ENCODE data around the gene MOGAT1.
A peak's percentile ranks its signal among the peaks of the same experiment; 100 is the strongest.

MOGAT1 gene

DNA sequence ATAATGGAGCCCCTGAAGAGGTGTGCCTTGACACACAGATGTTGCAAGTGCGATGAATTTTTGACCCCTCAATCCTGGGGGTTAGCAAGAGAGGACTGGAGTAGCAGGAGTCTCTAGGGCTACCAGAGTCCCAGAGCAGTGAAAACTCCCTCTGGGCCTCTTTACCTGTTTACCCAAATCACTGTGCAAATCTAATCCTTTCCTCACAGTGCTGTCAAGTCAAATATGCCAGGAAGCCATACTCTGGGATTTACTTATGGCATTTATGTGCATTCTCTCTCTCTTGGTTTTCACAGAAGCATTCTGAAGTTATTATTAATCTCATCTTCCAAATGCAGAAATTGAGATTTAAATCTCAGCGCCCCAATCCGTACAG is 62.0 kb downstream of the MOGAT1 start:
- Mint-ChIP-seq H3K4me1 (peaks cover 7 to 11% of the 10 kb centered on the region in 2 donors), H3K27me3 (peaks cover 8 to 11% of the 10 kb centered on the region in 2 donors), H3K36me3 (no peaks in the 10 kb centered on the region), H3K9me3 (peaks cover 0 to 2% of the 10 kb centered on the region in 2 donors), H3K4me3 (no peak overlapping the region), H3K27ac (no peak overlapping the region)
- ATAC-seq (replicated peaks) (no peak), DNase-seq (no peak)

DNA sequence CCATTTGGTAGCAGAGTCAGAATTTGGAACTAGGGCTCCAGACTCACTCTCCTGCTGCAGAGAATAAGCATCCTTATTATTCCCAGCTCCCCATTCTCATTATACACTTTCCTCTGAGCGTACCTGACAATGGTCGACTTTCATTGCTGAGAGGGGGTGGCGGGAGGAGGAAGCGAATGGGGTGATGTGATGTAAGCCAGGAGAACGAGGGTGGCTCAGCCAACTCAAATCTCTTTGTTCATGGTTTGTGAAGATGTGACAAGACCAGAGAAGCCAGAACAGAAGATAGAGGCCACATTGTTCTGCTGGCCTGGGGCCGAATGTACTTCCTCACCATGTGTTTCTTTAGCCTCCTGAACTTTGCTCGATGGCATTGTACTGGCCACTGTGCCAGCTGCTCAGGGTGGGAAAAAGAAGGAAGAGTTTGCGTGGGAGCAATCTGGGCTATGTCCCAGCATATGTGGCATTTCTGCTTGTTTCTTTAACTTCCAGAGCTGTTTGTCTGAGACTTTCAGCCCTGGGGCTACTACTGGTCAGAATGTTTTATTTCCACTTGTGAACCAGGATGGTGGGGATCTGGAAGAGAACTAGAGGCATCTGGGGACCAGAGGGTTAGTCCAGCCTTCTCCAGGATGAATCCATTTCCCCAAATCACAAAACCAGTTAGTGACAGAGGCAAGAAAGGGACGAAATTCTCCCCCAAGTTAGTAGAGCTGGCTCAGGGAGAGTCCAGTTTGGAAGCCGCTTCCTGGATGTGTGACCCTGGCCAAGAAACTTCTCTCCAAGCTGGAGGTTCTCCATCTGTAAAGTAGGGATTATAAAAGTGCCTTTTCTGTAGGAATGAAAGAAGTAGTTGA is 62.6 kb downstream of the MOGAT1 start:
- no peaks in the 10 kb centered on the region for H3K36me3 Mint-ChIP-seq
- DNase-seq (no peak), ATAC-seq (replicated peaks) (no peak)
- H3K9me3 Mint-ChIP-seq: peaks cover 0 to 2% of the 10 kb centered on the region in 2 donors
- peaks cover 7 to 11% of the 10 kb centered on the region in 2 donors for H3K4me1 Mint-ChIP-seq
- no peak overlapping the region for H3K4me3 Mint-ChIP-seq
- H3K27me3 Mint-ChIP-seq: peaks cover 13 to 14% of the 10 kb centered on the region in 2 donors
- H3K27ac Mint-ChIP-seq: no peak overlapping the region

DNA sequence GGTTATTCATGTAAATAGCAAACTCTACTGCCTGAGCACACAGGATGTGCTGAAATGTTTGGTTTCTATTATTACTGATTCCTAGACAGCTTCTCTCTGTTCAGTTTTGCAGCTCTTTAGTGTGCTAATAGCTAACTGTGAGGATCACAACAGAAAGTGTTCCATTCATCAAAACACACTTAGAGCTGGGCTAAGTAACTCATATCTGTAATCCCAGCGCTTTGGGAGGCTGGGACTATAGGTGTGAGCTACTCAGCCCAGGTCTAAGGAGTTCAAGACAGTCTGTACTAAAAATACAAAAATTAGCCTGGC is 63.2 kb downstream of the MOGAT1 start:
- ATAC-seq (replicated peaks): no peak
- Mint-ChIP-seq H3K27ac (no peak overlapping the region), H3K4me3 (no peak overlapping the region), H3K27me3 (peaks cover 13 to 14% of the 10 kb centered on the region in 2 donors), H3K9me3 (peaks cover 0 to 2% of the 10 kb centered on the region in 2 donors), H3K36me3 (no peaks in the 10 kb centered on the region), H3K4me1 (peaks cover 7 to 11% of the 10 kb centered on the region in 2 donors)
- no peak for DNase-seq

DNA sequence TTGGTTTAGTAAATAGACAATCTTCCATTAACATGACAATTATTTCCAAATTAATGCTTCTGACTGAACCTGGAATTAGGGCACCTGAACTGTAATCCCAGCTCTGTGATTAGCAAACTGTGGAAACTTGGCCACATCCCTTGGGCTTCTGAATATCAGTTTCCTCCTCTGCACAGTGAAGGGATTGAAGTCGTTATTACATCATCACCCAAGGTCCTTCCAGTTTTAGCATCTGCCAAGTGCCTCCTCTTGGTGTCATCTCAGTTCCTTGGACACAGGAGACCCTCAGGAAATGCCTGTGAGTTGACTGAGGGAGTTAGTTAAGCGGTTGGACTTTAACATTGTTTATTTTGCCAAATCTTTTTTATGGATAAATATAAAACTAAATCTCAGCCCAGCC is 64.8 kb downstream of the MOGAT1 start:
- H3K27ac Mint-ChIP-seq: no peak overlapping the region
- H3K27me3 Mint-ChIP-seq: peaks cover 13 to 14% of the 10 kb centered on the region in 2 donors
- peaks cover 0 to under 1% of the 10 kb centered on the region in 2 donors for H3K4me1 Mint-ChIP-seq
- no peaks in the 10 kb centered on the region for H3K36me3 Mint-ChIP-seq
- H3K9me3 Mint-ChIP-seq: no peaks in the 10 kb centered on the region
- no peak overlapping the region for H3K4me3 Mint-ChIP-seq
- DNase-seq (no peak), ATAC-seq (replicated peaks) (no peak)

DNA sequence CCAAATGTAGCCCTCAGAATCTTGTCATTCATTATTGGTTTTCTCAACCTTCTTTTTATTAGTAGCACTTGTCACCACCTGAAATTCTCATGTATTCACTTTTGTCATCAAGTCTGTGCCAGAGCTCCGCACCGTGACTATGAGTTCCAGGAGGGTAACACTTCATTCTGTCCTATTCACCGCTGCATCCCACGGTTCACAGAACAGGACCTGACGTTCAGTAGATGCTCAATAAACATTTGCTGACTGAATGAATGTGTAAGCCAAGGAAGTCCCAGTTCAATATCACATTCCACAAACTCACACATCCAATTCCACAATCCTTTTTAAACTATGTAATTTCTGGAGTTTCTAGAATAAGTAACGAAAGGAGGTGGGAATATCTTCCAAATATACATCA is 65.5 kb downstream of the MOGAT1 start:
- H3K4me3 Mint-ChIP-seq: no peak overlapping the region
- peaks cover 13 to 14% of the 10 kb centered on the region in 2 donors for H3K27me3 Mint-ChIP-seq
- ATAC-seq (replicated peaks) (no peak), DNase-seq (no peak)
- no peaks in the 10 kb centered on the region for H3K4me1 Mint-ChIP-seq
- no peak overlapping the region for H3K27ac Mint-ChIP-seq
- no peaks in the 10 kb centered on the region for H3K36me3 Mint-ChIP-seq
- H3K9me3 Mint-ChIP-seq: no peaks in the 10 kb centered on the region

DNA sequence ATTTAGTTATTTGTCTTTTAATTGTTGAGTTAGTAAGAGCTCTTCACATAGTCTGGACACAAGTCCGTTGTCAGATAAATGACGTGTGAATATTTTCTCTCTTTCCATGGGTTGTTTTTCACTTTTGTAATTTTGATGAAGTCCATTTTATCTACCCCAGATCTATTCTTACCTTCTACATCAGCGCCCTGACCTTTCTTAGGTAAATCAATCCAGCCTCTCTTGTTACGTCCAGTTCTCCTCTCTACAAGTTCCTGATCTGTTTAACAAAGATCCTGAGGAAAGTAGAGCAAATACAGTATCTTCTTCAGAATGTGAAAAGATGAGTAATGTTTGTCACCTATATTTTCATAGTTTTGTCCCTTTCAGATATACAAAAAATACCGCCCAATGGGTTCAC is 66.9 kb downstream of the MOGAT1 start:
- Mint-ChIP-seq H3K36me3 (no peaks in the 10 kb centered on the region), H3K27ac (no peak overlapping the region), H3K27me3 (peaks cover 16 to 17% of the 10 kb centered on the region in 2 donors), H3K9me3 (no peaks in the 10 kb centered on the region), H3K4me3 (no peak overlapping the region), H3K4me1 (peaks cover 2 to 3% of the 10 kb centered on the region in 2 donors)
- ATAC-seq (replicated peaks) (no peak), DNase-seq (no peak)

DNA sequence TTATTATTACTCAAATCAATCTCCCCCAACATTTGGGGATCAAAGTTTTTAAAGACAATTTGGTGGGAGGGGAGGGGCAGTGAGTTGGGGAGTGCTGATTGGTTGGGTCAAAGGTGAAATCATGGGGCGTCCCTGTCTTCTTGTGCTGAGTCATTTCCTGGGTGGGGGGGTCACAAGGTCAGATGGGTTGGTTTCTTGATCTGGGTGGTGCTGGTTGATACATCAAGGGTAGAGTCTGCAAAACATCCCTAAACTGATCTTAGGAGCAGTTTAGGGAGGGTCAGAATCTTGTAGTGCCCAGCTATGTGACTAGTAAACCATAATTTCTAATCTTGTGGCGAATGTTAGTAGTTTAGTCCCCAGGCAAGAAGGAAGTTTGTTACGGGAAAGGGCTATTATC is 67.4 kb downstream of the MOGAT1 start:
- H3K27me3 Mint-ChIP-seq: peaks cover 19 to 21% of the 10 kb centered on the region in 2 donors
- ATAC-seq (replicated peaks): no peak

DNA sequence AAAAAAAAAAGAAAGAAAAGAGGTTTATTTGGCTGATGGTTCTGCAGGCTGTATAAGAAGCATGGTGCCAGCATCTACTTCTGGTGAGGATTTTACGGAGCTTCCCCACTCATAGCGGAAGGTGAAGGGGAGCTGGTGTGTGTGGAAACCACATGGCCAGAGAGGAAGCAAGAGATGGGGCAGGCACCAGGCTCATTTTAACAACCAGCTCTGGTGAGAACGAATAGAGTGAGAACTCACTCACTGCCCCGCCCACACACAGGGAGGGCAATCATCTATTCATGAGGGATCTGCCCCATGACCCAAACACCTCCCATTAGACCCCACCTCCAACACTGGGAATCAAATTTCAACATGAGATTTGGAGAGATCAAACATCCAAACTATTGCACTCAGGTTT is 68.5 kb downstream of the MOGAT1 start:
- peaks cover 19 to 23% of the 10 kb centered on the region in 2 donors for H3K27me3 Mint-ChIP-seq
- H3K4me1 Mint-ChIP-seq: peaks cover 2 to 8% of the 10 kb centered on the region in 2 donors

More for the DNA sequence above, 67.4 kb downstream of the MOGAT1 start:
- no peak for DNase-seq
- Mint-ChIP-seq H3K9me3 (no peaks in the 10 kb centered on the region), H3K4me1 (peaks cover 2 to 8% of the 10 kb centered on the region in 2 donors), H3K36me3 (no peaks in the 10 kb centered on the region), H3K4me3 (no peak overlapping the region), H3K27ac (no peak overlapping the region)

DNA sequence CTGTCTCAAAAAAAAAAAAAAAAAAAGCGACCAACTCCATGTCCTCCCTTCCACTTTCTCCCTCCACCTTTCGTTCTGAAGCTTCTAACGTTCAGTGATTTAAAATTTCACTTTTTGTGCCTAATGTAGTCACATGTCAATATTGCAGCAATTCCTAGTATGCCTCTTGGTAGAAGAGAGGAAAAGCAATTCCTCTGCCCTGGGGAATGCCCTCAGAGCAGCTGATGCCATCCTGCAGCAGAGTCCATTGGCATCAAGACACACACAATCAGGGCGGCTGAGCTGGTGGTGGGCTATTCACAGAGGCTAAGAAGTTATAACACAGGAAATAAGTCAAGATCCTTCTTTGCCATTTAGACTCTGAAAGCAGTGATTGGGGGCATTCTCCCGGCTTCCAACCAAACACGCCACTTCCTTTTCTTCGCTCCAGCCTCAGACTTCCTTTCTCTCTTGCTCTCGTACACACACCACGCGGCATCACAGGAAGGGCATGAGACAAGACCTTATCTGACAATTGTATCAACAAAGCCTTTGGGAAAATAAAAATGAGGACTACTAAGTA is 71.9 kb downstream of the MOGAT1 start:
- Mint-ChIP-seq H3K4me1 (peaks cover 2 to 8% of the 10 kb centered on the region in 2 donors), H3K9me3 (no peaks in the 10 kb centered on the region), H3K27ac (no peak overlapping the region), H3K36me3 (no peaks in the 10 kb centered on the region), H3K4me3 (no peak overlapping the region), H3K27me3 (peaks cover 12 to 14% of the 10 kb centered on the region in 2 donors)
- no peak for ATAC-seq (replicated peaks)
- no peak for DNase-seq

More for the DNA sequence above, 68.5 kb downstream of the MOGAT1 start:
- H3K27ac Mint-ChIP-seq: no peak overlapping the region
- DNase-seq (no peak), ATAC-seq (replicated peaks) (no peak)
- H3K36me3 Mint-ChIP-seq: no peaks in the 10 kb centered on the region
- no peak overlapping the region for H3K4me3 Mint-ChIP-seq
- no peaks in the 10 kb centered on the region for H3K9me3 Mint-ChIP-seq

DNA sequence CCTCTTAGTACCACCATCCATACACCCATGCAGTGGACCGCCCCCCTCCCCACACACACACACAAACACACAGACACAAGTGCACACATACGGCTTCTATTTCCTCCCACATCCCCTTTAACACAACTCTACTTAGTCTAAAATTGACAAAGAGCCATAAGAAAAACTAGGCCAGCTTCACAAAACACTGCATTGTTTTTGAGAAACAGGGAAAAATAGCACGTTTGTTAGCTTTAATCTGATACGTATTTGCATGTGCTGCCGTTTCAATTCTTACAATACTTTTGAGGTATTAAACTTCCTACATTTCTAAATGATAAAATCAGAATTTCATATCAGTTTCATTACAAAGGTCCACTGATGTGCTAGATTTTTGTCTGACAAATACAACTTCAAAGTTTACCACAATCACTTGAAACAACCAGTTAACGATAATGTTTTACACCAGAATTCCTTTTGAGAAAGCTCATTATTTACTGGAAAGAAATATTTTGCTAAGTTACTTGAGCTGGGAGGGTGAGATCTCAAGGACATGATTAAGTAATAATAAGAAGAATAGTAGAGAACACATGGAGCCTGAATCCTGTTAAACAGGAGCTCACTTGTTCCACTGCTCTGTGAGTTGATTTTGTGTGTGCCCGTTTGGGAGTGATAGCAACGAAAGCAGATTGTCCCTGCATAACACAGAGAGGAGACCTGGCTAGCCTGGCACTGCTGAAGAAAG is 74.5 kb downstream of the MOGAT1 start:
- H3K36me3 Mint-ChIP-seq: no peaks in the 10 kb centered on the region
- no peak overlapping the region for H3K27ac Mint-ChIP-seq
- peaks cover under 1 to 1% of the 10 kb centered on the region in 2 donors for H3K9me3 Mint-ChIP-seq

DNA sequence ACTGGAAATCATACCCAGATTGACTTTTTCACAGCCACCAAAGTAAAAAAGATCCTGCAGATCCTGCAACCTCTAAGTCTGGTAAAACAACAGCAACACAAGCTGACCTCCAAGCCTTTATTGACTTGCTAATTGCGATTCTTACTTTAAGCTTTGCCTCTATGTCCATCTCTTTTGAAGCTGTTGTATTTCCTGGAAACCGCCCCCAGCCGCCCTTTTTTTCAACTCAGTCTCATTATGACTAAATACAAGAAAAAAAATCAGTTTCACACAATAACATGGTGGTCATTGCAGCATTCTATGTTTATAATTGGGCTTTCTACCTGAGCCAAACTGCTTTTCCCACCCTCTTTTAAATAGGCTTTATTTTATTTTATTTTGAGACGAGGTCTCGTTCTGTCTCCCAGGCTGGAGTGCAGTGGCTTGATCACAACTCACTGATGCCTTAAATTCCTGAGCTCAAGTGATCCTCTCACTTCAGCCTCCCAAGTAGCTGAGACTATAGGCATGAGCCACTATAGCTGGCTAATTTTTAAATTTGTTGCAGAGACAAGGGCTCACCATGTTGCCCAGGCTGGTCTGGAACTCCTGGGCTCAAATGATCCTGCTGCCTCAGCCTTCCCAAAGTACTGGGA is 76.2 kb downstream of the MOGAT1 start:
- H3K9me3 Mint-ChIP-seq: peaks cover 7% of the 10 kb centered on the region in 2 donors
- H3K27me3 Mint-ChIP-seq: peaks cover 6 to 10% of the 10 kb centered on the region in 2 donors
- no peak for ATAC-seq (replicated peaks)
- H3K27ac Mint-ChIP-seq: no peak overlapping the region
- no peak for DNase-seq
- H3K4me1 Mint-ChIP-seq: peaks cover 2 to 16% of the 10 kb centered on the region in 2 donors
- no peak overlapping the region for H3K4me3 Mint-ChIP-seq
- peaks cover 2 to 6% of the 10 kb centered on the region in 2 donors for H3K36me3 Mint-ChIP-seq

More for the DNA sequence above, 74.5 kb downstream of the MOGAT1 start:
- Mint-ChIP-seq H3K27me3 (peaks cover 6 to 10% of the 10 kb centered on the region in 2 donors), H3K4me1 (peaks cover 2 to 9% of the 10 kb centered on the region in 2 donors), H3K4me3 (no peak overlapping the region)
- DNase-seq (no peak), ATAC-seq (replicated peaks) (no peak)

DNA sequence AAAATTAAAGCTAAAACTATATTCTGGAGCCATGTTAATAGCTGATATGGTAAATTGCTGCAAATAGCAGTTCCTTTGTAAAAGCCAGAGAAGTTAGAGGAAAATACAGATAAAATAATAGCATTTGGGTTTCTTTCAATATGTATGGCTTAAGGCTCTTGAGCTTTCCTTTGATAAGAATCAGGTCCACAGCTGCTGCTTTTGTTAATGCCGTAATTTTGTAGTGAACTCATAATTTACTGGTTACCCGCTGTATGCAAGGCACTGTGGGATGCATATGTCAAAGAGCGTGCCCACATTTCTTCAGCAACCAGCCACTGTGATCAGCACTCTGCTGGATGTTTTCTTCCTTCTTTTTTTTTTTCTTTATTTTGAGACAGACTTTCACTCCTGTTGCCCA is 79.1 kb downstream of the MOGAT1 start:
- Mint-ChIP-seq H3K4me3 (no peak overlapping the region), H3K4me1 (peaks cover 0 to 8% of the 10 kb centered on the region in 2 donors), H3K36me3 (peaks cover 2 to 6% of the 10 kb centered on the region in 2 donors), H3K27ac (no peak overlapping the region), H3K9me3 (peaks cover 7% of the 10 kb centered on the region in 2 donors), H3K27me3 (no peaks in the 10 kb centered on the region)
- DNase-seq (no peak), ATAC-seq (replicated peaks) (no peak)

DNA sequence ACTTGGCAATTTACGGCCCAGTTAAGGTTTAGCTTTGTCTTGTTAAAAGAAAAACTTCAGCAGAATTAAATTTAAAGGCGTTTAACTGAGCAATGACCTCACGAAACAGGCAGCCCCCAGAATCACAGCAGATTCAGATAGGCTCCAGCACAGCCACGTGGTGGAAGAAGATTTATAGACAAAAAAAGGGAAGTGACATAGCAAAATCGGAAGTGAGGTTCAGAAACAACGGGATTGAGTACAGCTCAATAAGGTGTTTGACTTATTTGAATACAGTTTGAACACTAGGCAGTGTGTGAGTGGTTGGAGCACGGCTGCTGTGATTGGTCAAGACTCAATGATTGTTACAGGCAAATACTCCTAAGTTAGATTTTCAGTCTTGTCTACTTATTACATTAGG is 79.8 kb downstream of the MOGAT1 start:
- no peaks in the 10 kb centered on the region for H3K27me3 Mint-ChIP-seq
- peaks cover 7% of the 10 kb centered on the region in 2 donors for H3K9me3 Mint-ChIP-seq
- ATAC-seq (replicated peaks) (peak; percentile 61 to 78), DNase-seq (no peak)
- H3K4me1 Mint-ChIP-seq: peaks cover 0 to 8% of the 10 kb centered on the region in 2 donors
- no peak overlapping the region for H3K27ac Mint-ChIP-seq
- peaks cover 2 to 6% of the 10 kb centered on the region in 2 donors for H3K36me3 Mint-ChIP-seq
- no peak overlapping the region for H3K4me3 Mint-ChIP-seq
